SK-N-MC (cell line): ENCODE results near the gene FOXF2.

Experiments used
- DNase-seq: peaks from one replicate; pipeline ENCODE4 v3.0.0-alpha.2; 2011; ENCODE audit warnings: low read depth, low spot score
- H3K27ac ChIP-seq: fragments of 200-600 bp; sonication (generic); 2 replicates; pipeline ENCODE4 v1.5.1; 2016; ENCODE audit warnings: mixed run types
- H3K36me3 ChIP-seq: fragments of 200-600 bp; sonication (generic); 2 replicates; pipeline ENCODE4 v1.6.1; 2017; ENCODE audit warnings: antibody characterized with exemption, low read length, mixed read lengths; ENCODE audit not compliant: insufficient read depth
- H3K4me3 ChIP-seq: fragments of 200-600 bp; sonication (generic); 2 replicates; pipeline ENCODE4 v1.5.1; 2016
- H3K9ac ChIP-seq: fragments of 200-600 bp; sonication (generic); 2 replicates; pipeline ENCODE4 v1.8.0; 2017; ENCODE audit warnings: mixed run types, mixed read lengths; ENCODE audit not compliant: insufficient read length
- H3K9me3 ChIP-seq: fragments of 200-600 bp; sonication (generic); 2 replicates; pipeline ENCODE4 v1.6.1; 2017; ENCODE audit warnings: low read depth, mild to moderate bottlenecking, antibody characterized with exemption, low read length, moderate library complexity, mixed read lengths
- EZH2 ChIP-seq: fragments of 200-600 bp; sonication (generic); IDR thresholded peaks from one replicate; pipeline ENCODE4 v1.6.1; 2017; ENCODE audit warnings: antibody characterized with exemption
- FOXP2 ChIP-seq: optimal IDR thresholded peaks from 2 replicates; pipeline ENCODE3; 2011; ENCODE audit warnings: mild to moderate bottlenecking, moderate library complexity; ENCODE audit not compliant: insufficient read depth; ENCODE audit errors: extremely low read length, control extremely low read depth
- POLR2AphosphoS5 ChIP-seq: IDR thresholded peaks from 2 replicates; pipeline ENCODE4 v1.6.1; 2012; ENCODE audit warnings: mild to moderate bottlenecking, low read depth, low read length, borderline replicate concordance

FOXF2 gene

GRCh38 chr6:1400126-1400850, 10.9 kb downstream of the FOXF2 start:
- no peak overlapping the region for H3K27ac ChIP-seq
- H3K4me3 ChIP-seq = no peak overlapping the region
- H3K9ac ChIP-seq = no peak overlapping the region
- H3K36me3 ChIP-seq = no peaks in the 10 kb centered on the region
- H3K9me3 ChIP-seq = no peaks in the 10 kb centered on the region
- TF ChIP-seq FOXP2 = no peak
- no peak for TF ChIP-seq POLR2AphosphoS5
- TF ChIP-seq EZH2 = no peak
- DNase-seq = no peak

- TF ChIP-seq POLR2AphosphoS5 (no peak), FOXP2 (no peak), EZH2 (no peak)
- no peaks in the 10 kb centered on the region for H3K36me3 ChIP-seq
- no peak overlapping the region for H3K4me3 ChIP-seq
- H3K9ac ChIP-seq = no peak overlapping the region
- H3K27ac ChIP-seq = no peak overlapping the region
- H3K9me3 ChIP-seq = no peaks in the 10 kb centered on the region
- no peak for DNase-seq
Observed at GRCh38 chr6:1402369-1402768, 13.0 kb downstream of the FOXF2 start.

DNA sequence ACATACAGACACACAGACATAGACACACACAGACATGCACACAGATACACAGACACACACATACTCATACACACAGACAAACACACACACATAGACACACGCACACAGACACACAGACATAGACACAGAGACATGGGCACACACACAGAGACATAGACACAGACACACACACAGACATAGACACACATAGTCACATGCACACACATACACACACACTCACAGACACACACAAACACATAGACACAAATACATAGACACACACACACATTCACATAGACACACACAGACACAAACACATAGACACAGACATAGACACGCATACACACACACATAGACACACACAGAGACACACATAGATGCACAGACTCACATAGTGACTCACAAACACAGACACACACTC, 13.5 kb downstream of the FOXF2 start:
- no peak overlapping the region for H3K27ac ChIP-seq

DNA sequence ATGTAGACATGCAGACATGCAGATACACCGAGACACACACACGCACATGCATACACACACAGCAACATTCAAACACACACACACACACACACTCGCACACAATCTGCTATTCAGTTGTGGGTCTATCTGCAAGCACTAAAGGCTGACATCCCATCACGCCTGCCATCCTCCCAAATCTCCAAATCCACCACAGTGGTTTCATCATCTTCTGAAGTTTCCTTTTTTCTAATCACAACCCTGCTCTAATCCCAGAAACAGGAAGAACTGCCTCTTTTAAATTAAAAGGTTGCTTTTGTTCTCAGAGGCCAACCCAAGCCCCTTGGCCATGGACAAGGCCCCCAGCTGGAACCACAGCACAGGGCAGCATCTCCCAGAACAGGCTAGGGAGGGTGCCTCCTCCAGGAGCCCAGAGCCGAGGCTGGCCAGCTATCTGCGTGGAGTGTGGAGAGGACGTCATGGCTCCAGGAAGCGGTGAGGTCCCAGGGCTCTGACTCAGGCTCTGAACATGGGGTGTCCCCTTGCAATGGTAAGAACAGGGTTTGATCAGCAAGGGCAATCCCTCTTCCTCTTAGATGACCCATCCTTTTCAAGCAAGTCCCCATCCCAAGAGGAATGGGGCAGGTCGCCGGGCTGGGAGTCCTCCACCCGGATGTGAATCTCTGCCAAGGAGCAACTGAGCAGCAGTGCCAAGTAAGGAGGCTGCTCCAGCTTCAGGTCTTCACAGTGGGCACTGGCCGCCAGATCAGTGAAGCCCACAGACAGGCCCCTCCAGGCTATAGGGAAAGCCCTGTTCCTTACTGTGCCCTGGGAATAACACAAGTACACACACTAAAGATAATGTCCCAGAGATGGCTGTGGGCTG, 14.7 kb downstream of the FOXF2 start:
- Histone ChIP-seq H3K9me3 (no peaks in the 10 kb centered on the region), H3K4me3 (no peak overlapping the region), H3K36me3 (no peaks in the 10 kb centered on the region), H3K9ac (no peak overlapping the region), H3K27ac (no peak overlapping the region)
- no peak for DNase-seq
- no peak for TF ChIP-seq EZH2
- TF ChIP-seq FOXP2 = no peak
- TF ChIP-seq POLR2AphosphoS5 = no peak

More for the DNA sequence above, 13.5 kb downstream of the FOXF2 start:
- no peak for DNase-seq
- Histone ChIP-seq H3K4me3 (no peak overlapping the region), H3K9me3 (no peaks in the 10 kb centered on the region), H3K36me3 (no peaks in the 10 kb centered on the region), H3K9ac (no peak overlapping the region)
- TF ChIP-seq EZH2 (no peak), FOXP2 (no peak), POLR2AphosphoS5 (no peak)

GRCh38 chr6:1404713-1405098, 15.3 kb downstream of the FOXF2 start:
- no peak for DNase-seq
- TF ChIP-seq POLR2AphosphoS5 (no peak), EZH2 (no peak), FOXP2 (no peak)
- H3K9ac ChIP-seq = no peak overlapping the region
- no peak overlapping the region for H3K27ac ChIP-seq
- H3K4me3 ChIP-seq = no peak overlapping the region
- no peaks in the 10 kb centered on the region for H3K36me3 ChIP-seq
- H3K9me3 ChIP-seq = no peaks in the 10 kb centered on the region

- TF ChIP-seq POLR2AphosphoS5 (no peak), FOXP2 (no peak), EZH2 (no peak)
- no peak for DNase-seq
- Histone ChIP-seq H3K9ac (no peak overlapping the region), H3K27ac (no peak overlapping the region), H3K9me3 (no peaks in the 10 kb centered on the region), H3K36me3 (no peaks in the 10 kb centered on the region), H3K4me3 (no peak overlapping the region)
Observed at GRCh38 chr6:1405221-1405620, 15.8 kb downstream of the FOXF2 start.

- no peak for DNase-seq
- no peaks in the 10 kb centered on the region for H3K36me3 ChIP-seq
- H3K27ac ChIP-seq = no peak overlapping the region
- H3K4me3 ChIP-seq = no peak overlapping the region
- H3K9ac ChIP-seq = no peak overlapping the region
- H3K9me3 ChIP-seq = no peaks in the 10 kb centered on the region
- no peak for TF ChIP-seq FOXP2
- TF ChIP-seq POLR2AphosphoS5 = no peak
- no peak for TF ChIP-seq EZH2
Observed at GRCh38 chr6:1406306-1407072, 17.1 kb downstream of the FOXF2 start.

DNA sequence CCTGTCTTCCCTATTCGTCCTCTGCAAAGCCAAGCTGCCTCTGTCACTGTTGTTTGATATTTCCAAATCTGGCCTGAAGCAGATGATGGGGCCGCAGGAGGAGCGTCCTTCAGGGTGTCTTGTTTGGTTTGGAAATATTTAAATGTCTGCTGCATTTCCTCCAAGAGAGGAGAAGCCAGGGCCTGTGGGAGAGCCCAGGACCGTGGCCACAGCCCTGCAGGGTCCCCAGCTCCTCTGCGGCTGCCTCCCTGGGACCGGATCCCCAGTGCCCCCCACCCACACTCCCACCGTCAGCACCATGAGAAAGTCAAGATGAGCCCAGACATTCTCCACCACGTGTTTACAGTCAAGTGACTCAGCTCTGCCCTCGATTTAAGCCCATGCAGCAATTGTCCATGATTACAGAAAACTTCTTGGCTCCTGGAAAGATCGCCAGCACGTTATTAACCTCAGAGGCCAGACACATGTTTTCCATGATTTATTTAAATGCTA, 18.2 kb downstream of the FOXF2 start:
- Histone ChIP-seq H3K4me3 (no peak overlapping the region), H3K36me3 (no peaks in the 10 kb centered on the region), H3K9ac (no peak overlapping the region), H3K27ac (no peak overlapping the region), H3K9me3 (no peaks in the 10 kb centered on the region)
- no peak for DNase-seq
- no peak for TF ChIP-seq POLR2AphosphoS5
- no peak for TF ChIP-seq EZH2
- no peak for TF ChIP-seq FOXP2
